HG03280 (cell line): ENCODE data around the gene LAIR2.

Source experiments
- ATAC-seq: cut with Tn5 transposase; IDR thresholded peaks from one replicate; pipeline ENCODE4 v1.9.1; 2021; ENCODE audit warnings: mild to moderate bottlenecking, moderate library complexity; ENCODE audit not compliant: unreplicated experiment

LAIR2 gene

DNA sequence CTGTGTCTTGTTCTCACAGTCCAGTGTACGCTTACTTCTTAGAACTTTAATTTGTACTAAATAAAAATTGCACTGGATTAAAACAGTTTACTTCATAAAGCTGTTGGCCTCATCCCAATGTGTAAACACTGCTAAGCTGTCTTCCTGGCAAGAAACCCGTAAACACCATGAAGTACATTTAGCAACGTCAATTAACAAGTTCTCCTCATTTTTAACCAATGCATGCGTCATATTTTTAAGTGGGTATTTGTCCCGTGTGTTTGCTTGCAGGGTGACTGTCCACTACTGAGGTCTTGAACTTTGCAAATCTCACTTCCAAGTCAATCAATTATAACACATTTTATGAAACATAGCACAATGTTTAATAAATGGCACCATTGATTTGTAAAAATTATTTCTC lies 28.2 kb downstream of the LAIR2 start:
- no peak for ATAC-seq

DNA sequence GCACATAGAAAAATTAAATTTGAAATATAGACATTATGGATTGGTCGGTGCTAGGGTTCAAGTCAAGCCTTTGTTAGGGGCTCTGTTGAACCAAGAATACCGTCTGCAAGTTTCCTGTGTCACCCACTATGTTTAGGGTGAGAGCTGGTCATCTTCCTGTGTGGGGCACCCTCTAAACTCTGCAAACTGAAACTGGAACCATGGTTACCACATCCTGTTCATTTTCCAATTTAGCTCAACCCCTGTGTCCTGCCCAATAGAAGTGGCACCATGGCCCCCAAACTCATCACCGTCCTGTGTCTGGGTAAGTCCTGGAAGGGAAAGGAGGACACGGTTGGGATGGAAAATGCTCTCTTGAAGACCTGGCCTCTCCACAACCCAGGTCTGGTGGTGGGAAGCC lies 29.9 kb downstream of the LAIR2 start:
- no peak for ATAC-seq

DNA sequence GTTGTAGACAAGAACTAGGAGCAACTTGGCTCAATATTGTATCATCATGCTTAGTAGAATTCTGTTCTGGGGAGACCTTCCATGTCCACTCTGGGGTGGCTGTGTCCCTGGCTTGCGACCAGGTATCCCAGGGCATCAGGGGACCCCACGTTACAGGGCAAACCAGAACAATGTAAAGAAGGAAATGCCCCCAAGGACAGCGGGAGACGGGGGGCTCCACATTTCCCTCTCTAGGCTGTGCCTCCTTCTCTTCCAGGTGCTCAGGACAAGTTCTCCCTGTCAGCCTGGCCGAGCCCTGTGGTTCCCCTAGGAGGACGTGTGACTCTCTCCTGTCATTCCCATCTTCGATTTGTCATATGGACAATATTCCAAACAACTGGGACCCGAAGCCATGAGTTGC lies 30.8 kb downstream of the LAIR2 start:
- no peak for ATAC-seq

DNA sequence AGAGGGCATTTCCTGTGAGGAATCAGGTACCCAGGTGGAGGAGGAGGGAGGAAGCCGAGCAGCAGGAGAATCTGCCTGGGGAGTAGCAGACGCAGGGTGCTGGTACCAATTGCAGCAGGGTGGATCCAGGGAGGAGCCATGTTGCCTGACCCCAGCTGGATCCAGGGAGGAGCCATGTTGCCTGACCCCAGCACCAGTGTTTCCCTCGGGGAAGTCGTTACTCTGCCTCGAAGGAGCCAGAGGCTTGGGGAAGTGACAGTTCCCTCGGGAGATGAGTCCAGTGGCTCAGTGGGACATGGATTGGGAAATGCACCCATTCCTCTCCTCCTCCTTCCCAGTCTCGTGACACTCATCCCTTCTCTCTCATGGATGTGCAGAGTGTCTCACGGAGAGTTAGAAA lies 31.5 kb downstream of the LAIR2 start:
- ATAC-seq: no peak

DNA sequence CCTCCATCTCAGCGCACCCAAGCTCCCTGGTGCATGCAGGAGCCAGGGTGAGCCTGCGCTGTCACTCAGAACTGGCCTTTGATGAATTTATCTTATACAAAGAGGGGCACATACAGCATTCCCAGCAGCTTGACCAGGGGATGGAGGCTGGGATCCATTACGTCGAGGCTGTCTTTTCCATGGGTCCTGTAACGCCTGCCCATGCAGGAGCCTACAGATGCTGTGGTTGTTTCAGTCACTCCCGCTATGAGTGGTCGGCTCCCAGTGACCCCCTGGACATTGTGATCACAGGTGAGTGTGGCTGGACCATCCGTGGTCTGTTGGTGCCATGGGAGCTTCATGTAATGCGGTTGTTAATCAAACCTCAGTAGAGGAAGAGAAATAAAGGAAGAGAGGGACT lies 33.0 kb downstream of the LAIR2 start:
- no peak for ATAC-seq

DNA sequence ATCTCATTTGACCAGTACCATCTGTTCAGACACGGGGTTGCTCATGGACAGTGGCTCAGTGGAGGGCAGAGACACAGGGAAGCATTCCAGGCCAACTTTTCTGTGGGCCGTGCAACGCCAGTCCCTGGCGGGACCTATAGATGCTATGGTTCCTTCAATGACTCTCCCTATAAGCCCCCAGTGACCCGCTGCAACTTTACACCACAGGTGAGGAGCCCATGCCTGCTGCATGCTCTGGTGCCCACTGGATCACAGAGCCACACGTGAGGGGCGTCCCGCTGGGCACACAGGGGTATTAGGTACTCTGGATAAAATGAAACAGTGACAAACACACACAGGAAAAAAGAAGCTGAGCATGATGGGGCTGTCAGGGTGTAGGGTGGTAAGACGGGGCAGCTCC lies 34.3 kb downstream of the LAIR2 start:
- ATAC-seq: no peak

DNA sequence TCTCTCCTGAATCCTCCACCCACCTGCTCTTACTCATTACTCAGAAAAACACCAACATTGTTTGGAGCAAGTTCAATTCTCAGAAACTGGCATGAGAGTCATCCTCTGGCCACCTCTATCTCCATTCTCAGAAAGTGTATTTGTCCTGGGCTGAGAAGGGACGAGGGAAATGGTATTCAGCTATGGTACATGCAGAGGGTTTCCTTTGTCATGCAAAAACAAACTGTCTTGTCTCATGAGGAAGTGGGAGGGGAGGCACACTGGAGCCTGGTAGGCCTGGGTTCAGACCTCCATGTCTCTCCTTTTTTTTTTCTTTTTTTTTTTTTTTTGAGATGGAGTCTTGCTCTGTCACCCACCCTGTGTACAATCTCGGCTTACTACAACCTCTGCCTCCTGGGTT lies 39.1 kb downstream of the LAIR2 start:
- ATAC-seq: no peak

DNA sequence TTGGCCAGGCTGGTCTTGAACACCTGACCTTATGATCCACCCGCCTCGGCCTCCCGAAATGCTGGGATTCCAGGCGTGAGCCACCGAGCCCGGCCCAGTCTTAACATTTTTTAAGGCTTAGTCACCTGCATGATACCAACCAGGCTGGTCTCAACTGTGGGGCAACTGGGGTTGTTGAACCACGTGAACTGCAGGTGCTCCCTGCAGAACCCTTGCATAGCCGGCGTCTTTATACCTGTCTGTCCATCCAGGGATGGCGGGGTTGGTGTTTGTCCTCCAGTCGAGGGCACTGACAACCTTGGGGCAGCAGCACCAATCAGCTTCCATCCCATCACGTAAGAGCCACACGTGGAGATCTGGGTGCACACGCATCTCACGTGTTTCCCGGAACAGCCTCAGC lies 46.2 kb downstream of the LAIR2 start:
- no peak for ATAC-seq

DNA sequence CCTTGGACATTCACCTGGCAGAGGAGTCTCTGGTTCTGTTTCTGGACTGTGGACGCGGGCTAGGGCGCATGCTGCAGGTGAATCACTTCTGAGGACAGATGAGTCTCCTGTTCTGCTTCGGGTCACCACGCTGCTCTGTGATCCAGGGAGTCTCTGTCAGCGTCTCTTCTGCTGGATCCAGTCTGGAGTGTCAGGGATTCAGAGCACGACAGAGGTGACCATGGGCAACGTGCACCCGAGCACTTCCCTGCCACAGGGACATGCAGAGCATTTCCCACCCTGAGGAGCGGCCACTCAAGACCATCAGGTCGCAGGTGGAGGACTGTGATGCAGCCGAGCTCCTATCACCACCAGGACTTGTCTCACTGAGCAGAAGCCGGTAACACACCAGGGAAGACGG lies 46.6 kb downstream of the LAIR2 start:
- no peak for ATAC-seq

DNA sequence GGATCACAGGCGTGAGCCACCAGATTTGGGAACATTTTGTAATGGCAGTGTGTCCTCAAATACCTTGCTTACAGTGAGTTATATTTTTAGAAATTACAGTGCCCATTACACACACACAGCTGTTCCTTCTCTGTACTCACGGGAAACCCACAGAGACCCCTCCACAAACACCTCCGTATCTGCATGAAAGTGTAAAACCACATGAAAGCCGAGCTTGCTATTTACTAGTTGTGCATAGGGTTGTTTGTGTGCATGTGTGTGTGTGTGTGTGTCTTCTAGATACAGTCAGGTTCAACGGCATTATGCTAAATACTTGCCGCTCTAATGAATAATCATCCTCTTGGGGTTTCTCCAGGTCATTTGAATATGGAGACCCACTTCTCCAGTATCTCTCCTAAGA lies 48.7 kb downstream of the LAIR2 start:
- ATAC-seq: no peak

DNA sequence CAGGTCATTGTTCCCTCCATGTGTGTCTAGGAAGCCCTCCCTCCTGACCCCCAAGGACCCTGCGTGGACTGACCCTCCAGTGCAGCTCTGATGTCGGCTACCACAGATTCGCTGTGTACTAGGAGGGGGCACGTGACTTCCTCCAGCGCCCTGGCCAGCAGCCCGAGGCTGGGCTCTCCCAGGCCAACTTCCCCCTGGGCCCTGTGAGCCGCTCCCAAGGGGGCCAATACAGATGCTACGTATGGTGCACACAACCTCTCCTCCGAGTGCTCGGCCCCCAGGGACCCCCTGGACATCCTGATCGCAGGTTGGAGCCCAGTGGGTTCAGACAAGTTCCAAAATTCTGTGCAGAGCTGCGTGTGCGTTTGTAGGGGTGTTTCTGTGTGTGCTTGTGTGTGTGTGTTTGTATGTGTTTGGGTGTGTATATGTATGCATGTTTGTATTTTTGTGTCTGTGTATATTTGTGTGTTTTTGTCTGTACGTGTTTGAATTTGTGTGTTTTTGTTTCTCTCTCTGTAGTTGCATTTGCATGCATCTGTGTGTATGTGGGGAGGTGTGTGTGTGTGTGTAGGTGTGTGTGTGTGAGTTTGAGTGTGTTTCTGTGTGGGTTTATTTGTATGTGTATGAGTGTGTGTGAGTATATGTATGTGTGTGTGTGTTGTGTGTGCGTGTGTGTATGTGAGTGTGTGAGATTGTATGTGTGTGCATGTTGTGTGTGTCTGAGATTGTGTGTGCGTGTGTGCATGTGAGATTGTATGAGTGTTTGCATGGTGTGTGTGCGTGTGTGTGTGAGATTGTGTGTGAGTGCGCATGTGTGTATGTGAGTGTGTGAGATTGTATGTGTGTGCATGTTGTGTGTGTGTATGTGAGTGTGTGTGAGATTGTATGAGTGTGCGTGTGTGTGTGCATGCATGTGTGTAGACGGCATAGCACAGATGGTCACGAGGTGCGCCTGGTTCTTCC lies 49.6 kb downstream of the LAIR2 start:
- ATAC-seq: no peak

DNA sequence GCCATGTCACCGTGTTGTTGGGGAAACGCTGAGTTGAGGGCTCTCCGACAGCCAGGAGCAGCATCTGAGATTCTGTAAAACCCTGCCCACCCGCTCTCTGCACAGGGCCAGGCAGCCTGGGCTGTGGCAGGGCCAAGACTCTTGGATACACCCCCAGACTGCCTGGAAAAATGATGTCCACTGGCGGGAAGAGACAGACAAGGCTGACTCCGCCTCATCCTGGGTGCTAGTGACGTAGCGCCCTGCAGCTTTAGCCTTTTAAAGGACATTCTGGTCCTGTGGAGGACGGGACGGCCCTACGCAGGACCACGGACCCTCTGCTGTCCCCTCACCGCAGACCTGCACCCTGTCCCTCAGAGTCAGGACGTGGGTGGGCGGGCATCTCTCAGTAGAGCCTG lies 50.3 kb downstream of the LAIR2 start:
- no peak for ATAC-seq

DNA sequence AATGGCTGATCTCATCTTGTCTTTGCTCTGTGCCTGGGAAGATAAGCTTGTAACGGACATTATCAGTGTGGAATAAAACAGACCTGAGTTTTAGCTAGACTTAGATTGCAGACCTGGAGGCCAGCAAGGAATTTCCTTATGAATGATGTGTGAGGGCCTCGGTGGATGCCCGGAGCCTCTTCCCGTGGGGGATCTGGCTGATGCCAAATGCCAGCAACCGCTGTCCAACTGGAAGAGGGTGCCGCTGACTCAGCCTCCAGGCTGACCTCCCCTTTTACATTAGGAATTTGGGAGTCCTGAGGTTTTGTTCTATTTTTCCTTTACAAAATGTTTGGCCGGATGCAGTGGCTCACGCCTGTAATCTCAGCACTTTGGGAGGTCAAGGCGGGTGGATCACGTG lies 51.4 kb downstream of the LAIR2 start:
- ATAC-seq: no peak

DNA sequence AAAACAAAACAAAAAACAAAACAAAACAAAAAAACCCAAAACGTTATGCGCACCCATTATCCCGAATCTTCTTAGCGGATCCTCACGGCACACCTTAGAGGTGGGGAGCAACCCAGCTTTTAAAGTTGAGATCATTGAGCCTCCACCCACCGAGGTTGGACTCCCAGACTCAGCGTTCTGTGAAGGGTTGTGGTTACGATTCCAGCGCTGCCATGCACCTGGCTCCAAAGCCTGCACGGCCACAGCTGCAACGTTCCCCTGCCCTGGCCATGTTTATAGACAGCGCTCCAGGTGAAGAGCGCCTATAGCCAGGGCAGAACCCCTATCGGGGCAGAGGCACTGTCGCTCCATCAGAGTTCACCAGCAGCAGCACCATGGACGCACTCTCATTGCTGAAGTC lies 52.3 kb downstream of the LAIR2 start:
- ATAC-seq: no peak

DNA sequence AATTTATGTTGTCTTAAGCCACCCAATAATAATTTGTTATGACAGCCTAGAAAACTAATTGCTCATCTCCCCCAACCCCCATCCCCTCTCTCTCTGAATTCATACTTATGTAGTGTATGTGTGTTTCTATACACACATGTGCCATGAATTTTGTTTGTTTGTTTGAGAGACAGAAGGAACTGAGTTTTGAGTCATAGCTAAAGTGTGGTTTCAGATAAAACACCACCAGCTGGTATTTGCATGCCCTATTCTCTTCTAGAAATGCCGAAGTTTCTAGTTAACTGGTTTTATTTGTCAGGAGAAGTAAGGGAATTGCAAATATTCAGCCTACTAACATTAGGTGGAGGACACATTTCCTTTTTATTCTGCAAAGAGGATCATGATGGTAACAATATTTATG lies 53.6 kb downstream of the LAIR2 start:
- ATAC-seq: no peak

DNA sequence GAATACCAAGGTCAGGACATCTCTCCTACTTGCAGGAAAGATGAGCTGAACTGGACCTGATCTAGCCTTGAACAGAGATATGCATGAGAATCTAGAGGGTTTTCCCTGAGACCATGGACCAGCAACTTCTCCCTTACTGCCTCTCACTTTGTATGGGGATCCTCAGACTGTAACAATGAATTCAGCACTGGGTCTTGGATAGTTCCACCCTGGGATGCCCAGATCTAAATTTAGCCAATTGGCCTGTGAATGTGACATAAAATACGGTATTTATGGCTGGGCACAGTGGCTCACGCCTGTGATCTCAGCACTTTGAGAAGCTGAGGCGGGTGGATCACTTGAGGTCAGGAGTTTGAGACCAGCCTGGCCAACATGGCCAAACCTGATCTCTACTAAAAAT lies 55.7 kb downstream of the LAIR2 start:
- ATAC-seq: no peak
